ENCODE measurements around the gene EMC7.

DNA sequence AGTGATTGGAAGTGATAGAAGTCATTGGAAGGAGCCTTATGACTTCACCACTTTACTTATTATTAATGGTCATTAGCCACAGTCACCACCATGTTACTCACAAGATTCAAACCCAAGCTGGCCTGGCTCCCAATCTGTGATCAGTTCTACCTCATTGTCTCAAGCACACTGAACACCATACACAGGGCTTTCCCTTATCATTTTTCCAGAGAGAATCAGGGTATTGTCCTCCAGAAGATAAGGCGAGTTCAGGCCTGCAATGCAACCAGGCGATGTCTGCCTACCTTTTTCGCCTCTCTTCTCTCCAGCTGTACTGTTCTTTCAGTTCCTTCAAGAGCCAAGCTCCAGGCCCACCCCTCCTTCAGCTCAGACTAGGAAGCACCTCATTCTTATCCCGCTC, 24.9 kb downstream of the EMC7 start:
- no peak for TF ChIP-seq CEBPB (IDR thresholded peaks at IDR 0.05)
- TF ChIP-seq, protein P1, sequence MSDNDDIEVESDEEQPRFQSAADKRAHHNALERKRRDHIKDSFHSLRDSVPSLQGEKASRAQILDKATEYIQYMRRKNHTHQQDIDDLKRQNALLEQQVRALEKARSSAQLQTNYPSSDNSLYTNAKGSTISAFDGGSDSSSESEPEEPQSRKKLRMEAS (IDR thresholded peaks at IDR 0.05): no peak
- TF ChIP-seq EP300 (IDR thresholded peaks at IDR 0.05; ENCODE audit: borderline replicate concordance): no peak
- TF ChIP-seq REST (IDR thresholded peaks at IDR 0.05; ENCODE audit: low read depth): no peak
- no peak for TF ChIP-seq CREB1 (IDR thresholded peaks at IDR 0.05; ENCODE audit: low read depth)
- TF ChIP-seq YY1 (IDR thresholded peaks at IDR 0.05; ENCODE audit: low read depth): no peak
- TF ChIP-seq TAF1 (IDR thresholded peaks at IDR 0.05; ENCODE audit: low read depth): no peak
- no peak for TF ChIP-seq NFIC (IDR thresholded peaks at IDR 0.05)
- TF ChIP-seq TEAD4 (IDR thresholded peaks at IDR 0.05): no peak
- TF ChIP-seq USF1 (IDR thresholded peaks at IDR 0.05): no peak
- TF ChIP-seq EGR1 (IDR thresholded peaks at IDR 0.05): no peak

Data from Ishikawa (cell line).